Natural killer cell (primary cell): Measurements from ENCODE around the gene RAB27A. TPM values are rescaled to one million over a fixed set of nuclear protein-coding genes. Genes with fewer than 3 reads are reported as not detected.

Experiments used
- ATAC-seq, 3 donors: fragments of 150-1000 bp in 2 of 3; fragments of 200-7000 bp in 1 of 3; cut with Tn5 transposase; 1 replicate in 1 of 3; 2 replicates in 2 of 3; pipeline ENCODE4 v1.10.0; 2021; ENCODE audit warnings: mild to moderate bottlenecking in 2 of 3, moderate library complexity in 2 of 3
- DNase-seq, 2 donors: peaks; one replicate each; pipeline versions ENCODE4 v3.0.0 to v3.0.0-alpha.2; 2013 to 2021; ENCODE audit warnings: mixed read lengths in 1 of 2
- H3K27ac ChIP-seq: one replicate; pipeline ENCODE4 v1.5.1; 2013; ENCODE audit warnings: mild to moderate bottlenecking, low read length
- H3K27me3 ChIP-seq: one replicate; pipeline ENCODE4 v1.6.1; 2013; ENCODE audit warnings: low read length; ENCODE audit not compliant: control insufficient read depth, insufficient read depth
- H3K36me3 ChIP-seq: one replicate; pipeline ENCODE4 v1.6.1; 2013; ENCODE audit warnings: low read length; ENCODE audit not compliant: control insufficient read depth, insufficient read depth
- H3K4me1 ChIP-seq: one replicate; pipeline ENCODE4 v1.6.1; 2013; ENCODE audit warnings: low read length; ENCODE audit not compliant: control insufficient read depth, insufficient read depth
- H3K4me3 ChIP-seq: one replicate; pipeline ENCODE4 v1.5.1; 2013; ENCODE audit warnings: low read length
- H3K9me3 ChIP-seq: one replicate; pipeline ENCODE4 v1.6.1; 2013; ENCODE audit warnings: low read length; ENCODE audit not compliant: control insufficient read depth, insufficient read depth
- H3K27ac Mint-ChIP-seq, 2 donors: one replicate each; pipeline ENCODE4 v1.8.0; 2022; ENCODE audit warnings: mild to moderate bottlenecking in 2 of 2, mixed read lengths in 2 of 2, moderate library complexity in 1 of 2
- H3K27me3 Mint-ChIP-seq, 2 donors: one replicate each; pipeline ENCODE4 v1.8.0; 2022; ENCODE audit warnings: low read depth in 2 of 2, mixed read lengths in 2 of 2
- H3K36me3 Mint-ChIP-seq: one replicate; pipeline ENCODE4 v1.8.0; 2022; ENCODE audit warnings: mixed read lengths
- H3K4me1 Mint-ChIP-seq, 2 donors: one replicate each; pipeline ENCODE4 v1.8.0; 2022; ENCODE audit warnings: mixed read lengths in 2 of 2
- H3K4me3 Mint-ChIP-seq: one replicate; pipeline ENCODE4 v1.8.0; 2022; ENCODE audit warnings: mild to moderate bottlenecking, moderate library complexity, mixed read lengths
- H3K9me3 Mint-ChIP-seq, 2 donors: one replicate each; pipeline ENCODE4 v1.8.0; 2022; ENCODE audit warnings: mixed read lengths in 2 of 2
- CTCF ChIP-seq: fragments of 200-600 bp; IDR thresholded peaks from one replicate; pipeline ENCODE4 v1.8.0; 2022; ENCODE audit warnings: antibody characterized with exemption
- WGBS: methylation state at CpG from one replicate; pipeline ENCODE4 v1.1.7; 2013; ENCODE audit warnings: missing lambda C conversion rate; ENCODE audit not compliant: insufficient coverage; 5-methylcytosine and 5-hydroxymethylcytosine counted together
- intact Hi-C: fragments of 100-400 bp; cut with micrococcal nuclease; formaldehyde crosslinking; loops from one replicate; pipeline ENCODE4 v1.14.2; 2022
- total RNA-seq, 4 donors: library from RNA; stranded (reverse); fragments of 120-200 nt in 1 of 4; gene quantifications; one replicate each; pipeline versions ENCODE4 v1.2.3 to v1.2.4, GENCODE V29; 2013 to 2022

The RAB27A gene
- total RNA-seq, 3 donors from 2014 or later (not counting 1 experiment from before 2014, with no cell fraction given), result 90.0 to 111 (median 98.1) TPM

DNA sequence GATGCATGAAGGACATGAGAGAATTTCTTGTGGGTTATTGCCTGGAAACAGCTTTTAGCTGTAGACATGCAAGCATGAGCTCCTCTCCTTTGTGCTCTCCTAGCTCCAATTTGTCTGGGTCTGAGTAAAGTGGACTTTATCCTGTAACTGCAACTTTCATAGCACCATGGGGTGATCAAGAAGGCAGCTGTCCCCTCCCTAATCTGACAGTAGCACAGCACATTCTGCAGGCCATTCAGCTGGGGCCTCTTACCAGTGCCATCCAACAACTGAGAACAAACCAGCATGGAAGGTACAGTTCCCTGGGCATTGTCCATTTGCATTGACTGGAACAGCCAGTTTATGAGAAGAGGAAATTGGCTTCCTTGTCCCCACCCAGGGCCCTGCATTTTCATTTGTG lies 7.7 kb upstream of the RAB27A start:
- no peaks in the 10 kb centered on the region for H3K36me3 Mint-ChIP-seq
- H3K27me3 ChIP-seq, result no peaks in the 10 kb centered on the region
- ATAC-seq (no peak), DNase-seq (no peak)
- H3K27me3 Mint-ChIP-seq, result no peaks in the 10 kb centered on the region
- no peaks in the 10 kb centered on the region for H3K4me1 ChIP-seq
- H3K4me3 Mint-ChIP-seq, result no peak overlapping the region
- H3K9me3 ChIP-seq, result no peaks in the 10 kb centered on the region
- no peaks in the 10 kb centered on the region for H3K36me3 ChIP-seq
- no peak overlapping the region for H3K27ac Mint-ChIP-seq
- TF ChIP-seq CTCF, result no peak
- intact Hi-C loops, result no loop called here
- no peak overlapping the region for H3K4me3 ChIP-seq
- H3K27ac ChIP-seq, result no peak overlapping the region
- no peaks in the 10 kb centered on the region for H3K4me1 Mint-ChIP-seq
- H3K9me3 Mint-ChIP-seq, result no peaks in the 10 kb centered on the region

GRCh38 chr15:55290528-55291057 lies 980 bp upstream of the RAB27A start:
- Mint-ChIP-seq H3K4me1 (peaks cover 40 to 41% of the 10 kb centered on the region in 2 donors), H3K27ac (peak overlapping the region; percentile 93 to 99), H3K36me3 (no peaks in the 10 kb centered on the region), H3K4me3 (peak overlapping the region; percentile 92), H3K9me3 (no peaks in the 10 kb centered on the region), H3K27me3 (no peaks in the 10 kb centered on the region)
- intact Hi-C loops, result loop anchor here (1.0 kb wide), 4 partner anchors 8 to 93 kb away; no protein-coding TSS in a partner anchor
- ATAC-seq (peak; percentile 66 to 87 (median 77)), DNase-seq (peak; percentile 82 to 91)
- Histone ChIP-seq H3K9me3 (no peaks in the 10 kb centered on the region), H3K4me3 (peak overlapping the region; percentile 80), H3K27me3 (no peaks in the 10 kb centered on the region), H3K36me3 (no peaks in the 10 kb centered on the region), H3K4me1 (peaks cover 24% of the 10 kb centered on the region), H3K27ac (peak overlapping the region; percentile 91)
- WGBS, result 27% methylated on average over 17 of the region's 17 CpGs
- TF ChIP-seq CTCF, result peak; percentile 93

- Mint-ChIP-seq H3K4me3 (peak overlapping the region; percentile 92), H3K27me3 (no peaks in the 10 kb centered on the region), H3K4me1 (peaks cover 54 to 55% of the 10 kb centered on the region in 2 donors), H3K9me3 (no peaks in the 10 kb centered on the region), H3K27ac (peak overlapping the region; percentile 93 to 99), H3K36me3 (no peaks in the 10 kb centered on the region)
- peak overlapping the region; percentile 80 for H3K4me3 ChIP-seq
- TF ChIP-seq CTCF, result no peak
- H3K4me1 ChIP-seq, result peaks cover 28% of the 10 kb centered on the region
- 1% methylated on average over 37 of the region's 37 CpGs for WGBS
- H3K27me3 ChIP-seq, result no peaks in the 10 kb centered on the region
- H3K9me3 ChIP-seq, result no peaks in the 10 kb centered on the region
- no peaks in the 10 kb centered on the region for H3K36me3 ChIP-seq
- DNase-seq (peak; percentile 35 to 60), ATAC-seq (peak in 2 of 3 donors; percentile 11 to 20)
- intact Hi-C loops, result loop anchor here (10.0 kb wide), 1 partner anchor 116 kb away; the partner anchor contains the start of genes CCPG1 and PIERCE2
- peak overlapping the region; percentile 91 for H3K27ac ChIP-seq
Measured at GRCh38 chr15:55289011-55289745, 435 bp downstream of the RAB27A start.
